ENCODE data around the gene SPDYE17. TPM values are rescaled to one million over a fixed set of nuclear protein-coding genes. Genes with fewer than 3 reads are reported as not detected.
"Not testable (repeated sequence)": the region's sequence is repeated elsewhere in the genome, so short reads cannot be mapped to it uniquely, and the experiment has no call there.

SPDYE17 gene
- total and polyA plus RNA-seq, 7 experiments from 2014 or later: not detected

GRCh38 chr7:76972391-76972790 is 59.8 kb downstream of the SPDYE17 start:
- H3K27ac ChIP-seq (ENCODE audit: low read depth, low read length); H3K27ac Mint-ChIP-seq; H3K4me1 Mint-ChIP-seq; H3K9me3 ChIP-seq (ENCODE audit: control insufficient read depth in 2 of 3, low read length in 3 of 3); H3K27me3 Mint-ChIP-seq; intact Hi-C loops (cut with micrococcal nuclease); H3K4me1 ChIP-seq (ENCODE audit: control insufficient read depth in 2 of 2, insufficient read depth in 2 of 2, low read length in 2 of 2); DNase-seq; H3K36me3 Mint-ChIP-seq; H3K4me3 ChIP-seq (ENCODE audit: low read length); CTCF ChIA-PET; H3K27me3 ChIP-seq (ENCODE audit: control insufficient read depth in 2 of 2, insufficient read depth in 2 of 2, low read length in 2 of 2); H3K36me3 ChIP-seq (ENCODE audit: control insufficient read depth in 2 of 3, insufficient read depth in 3 of 3, low read length in 3 of 3); H3K4me3 Mint-ChIP-seq; H3K9me3 Mint-ChIP-seq; POLR2A ChIA-PET; ATAC-seq: not testable (repeated sequence)

Other genes with a start within 250 kb of the SPDYE17 start
- 1 to 10 TPM; 1.1 to 3.3 (median 1.9) TPM for gene SPDYE18, start 30.2 kb upstream of the SPDYE17 start, total RNA-seq
- gene SPDYE18, start 30.2 kb upstream of the SPDYE17 start, polyA plus RNA-seq: not detected
- 10 to 100 TPM; 13.0 to 15.6 (median 14.5) TPM for gene CCDC146, start 90.3 kb upstream of the SPDYE17 start, total RNA-seq
- 1 to 10 TPM in 1 of 2 donors, under 1 TPM in 1; 0.98 to 3.3 TPM for gene CCDC146, start 90.3 kb upstream of the SPDYE17 start, polyA plus RNA-seq
- 100 to 1,000 TPM in 1 of 5 experiments, 10 to 100 TPM in 1, 1 to 10 TPM in 3; 2.8 to 129 (median 3.2) TPM for gene FGL2, start 167.5 kb upstream of the SPDYE17 start, total RNA-seq
- under 1 TPM; 0.22 to 0.67 TPM for gene FGL2, start 167.5 kb upstream of the SPDYE17 start, polyA plus RNA-seq

Measured in naive thymus-derived CD4-positive, alpha-beta T cell (primary cell).